ENCODE results near the gene C1orf174.

The C1orf174 gene

GRCh38 chr1:3932156-3932919 lies 32.3 kb upstream of the C1orf174 start:
- DNase-seq (ENCODE audit: low spot score in 2 of 2), result no peak
- Histone ChIP-seq H3K4me3 (no peak overlapping the region), H3K9me3 (no peaks in the 10 kb centered on the region), H3K27me3 (ENCODE audit: low read depth) (no peaks in the 10 kb centered on the region), H3K4me1 (no peaks in the 10 kb centered on the region), H3K36me3 (replicated peaks) (no peaks in the 10 kb centered on the region)
- in situ Hi-C loops (cut with MboI; ENCODE audit: low sequenced_read_pairs), result no loop called here

DNA sequence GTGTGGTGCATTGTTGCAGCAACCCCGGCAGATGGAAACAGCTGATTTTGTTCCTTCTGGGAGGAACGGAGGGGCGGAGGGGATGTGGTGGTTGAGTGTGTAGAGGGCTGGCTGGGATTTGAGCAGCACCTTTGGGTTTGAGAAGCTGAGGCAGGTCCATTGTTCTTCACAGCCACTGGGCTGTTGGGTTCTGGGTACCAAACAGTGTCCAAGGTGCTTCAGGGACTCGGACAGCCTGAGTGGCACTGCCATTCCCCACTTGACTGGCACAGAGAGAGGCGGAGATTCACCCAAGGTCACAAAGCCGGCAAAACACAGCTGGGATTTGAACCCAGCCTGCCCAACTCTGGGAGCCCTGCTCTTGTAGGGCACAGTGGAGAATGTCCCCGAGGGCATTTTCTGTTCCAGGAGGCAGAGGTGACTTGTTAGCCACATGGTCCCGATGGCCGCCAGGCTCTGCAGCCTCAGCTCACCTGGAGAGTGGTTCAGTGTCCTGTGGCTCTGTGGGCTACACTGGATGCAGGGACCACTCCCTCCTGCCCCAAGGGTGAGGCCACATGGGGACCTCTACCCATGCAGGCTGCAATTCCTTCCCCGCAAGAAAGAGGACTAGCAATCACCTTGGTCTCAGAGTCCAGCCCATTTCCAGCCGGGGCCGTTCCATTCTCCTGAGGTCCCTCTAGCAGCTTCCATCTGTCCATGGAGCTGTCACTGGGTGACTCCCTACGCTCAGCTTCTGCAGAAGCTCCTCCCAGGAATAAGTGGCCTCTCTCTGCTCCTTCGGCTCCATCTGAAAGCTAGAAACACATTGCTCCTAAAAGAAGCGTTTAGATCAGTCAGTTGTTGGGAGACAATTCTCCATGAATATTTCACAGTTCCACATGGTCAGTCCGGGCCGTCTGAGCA lies 31.2 kb upstream of the C1orf174 start:
- Histone ChIP-seq H3K4me3 (no peak overlapping the region), H3K4me1 (no peaks in the 10 kb centered on the region), H3K36me3 (replicated peaks) (no peaks in the 10 kb centered on the region), H3K27me3 (ENCODE audit: low read depth) (no peaks in the 10 kb centered on the region), H3K9me3 (no peaks in the 10 kb centered on the region)
- in situ Hi-C loops (cut with MboI; ENCODE audit: low sequenced_read_pairs), result no loop called here
- no peak for DNase-seq (ENCODE audit: low spot score in 2 of 2)

- H3K4me1 ChIP-seq, result no peaks in the 10 kb centered on the region
- in situ Hi-C loops (cut with MboI; ENCODE audit: low sequenced_read_pairs), result no loop called here
- H3K4me3 ChIP-seq, result no peak overlapping the region
- H3K27me3 ChIP-seq (ENCODE audit: low read depth), result no peaks in the 10 kb centered on the region
- H3K36me3 ChIP-seq (replicated peaks), result no peaks in the 10 kb centered on the region
- H3K9me3 ChIP-seq, result no peaks in the 10 kb centered on the region
- no peak for DNase-seq (ENCODE audit: low spot score in 2 of 2)
Measured at GRCh38 chr1:3930301-3931006, 30.4 kb upstream of the C1orf174 start.

DNA sequence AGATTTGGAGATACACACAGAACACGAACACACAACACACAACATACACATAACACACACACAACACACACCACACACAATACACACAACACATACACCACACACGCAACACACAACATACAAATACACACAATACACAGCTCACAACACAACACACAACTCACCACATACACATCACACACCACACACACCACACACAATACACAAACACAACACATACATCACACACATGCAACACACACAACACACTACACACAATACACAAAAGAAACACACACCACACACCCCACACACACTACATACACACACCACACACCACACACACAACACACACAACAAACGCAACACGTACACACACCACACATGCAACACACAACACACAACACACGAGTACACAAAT lies 29.1 kb upstream of the C1orf174 start:
- in situ Hi-C loops (cut with MboI; ENCODE audit: low sequenced_read_pairs), result no loop called here
- no peaks in the 10 kb centered on the region for H3K9me3 ChIP-seq
- no peak overlapping the region for H3K4me3 ChIP-seq
- no peaks in the 10 kb centered on the region for H3K4me1 ChIP-seq
- no peaks in the 10 kb centered on the region for H3K27me3 ChIP-seq (ENCODE audit: low read depth)
- no peaks in the 10 kb centered on the region for H3K36me3 ChIP-seq (replicated peaks)
- DNase-seq (ENCODE audit: low spot score in 2 of 2), result no peak

DNA sequence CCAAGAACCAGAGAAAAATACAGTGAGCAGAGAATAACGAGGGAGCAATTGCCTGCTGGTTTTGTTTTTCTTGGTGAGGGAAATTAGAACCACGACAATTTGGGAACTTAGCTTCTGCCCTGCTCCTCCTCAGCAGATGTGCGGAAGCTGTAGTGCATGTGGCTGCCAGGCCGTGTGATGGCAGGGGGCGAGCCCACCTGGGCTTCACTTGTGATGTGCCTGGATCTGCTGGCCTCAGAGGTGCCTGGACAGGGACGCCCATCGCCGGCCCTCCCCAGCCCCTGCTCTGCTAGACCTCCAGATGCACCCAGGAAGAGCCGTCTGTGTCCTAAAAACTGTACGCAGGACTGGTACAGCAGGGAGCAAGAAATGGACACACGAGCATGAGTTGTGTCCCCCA lies 28.5 kb upstream of the C1orf174 start:
- DNase-seq (ENCODE audit: low spot score in 2 of 2), result no peak
- in situ Hi-C loops (cut with MboI; ENCODE audit: low sequenced_read_pairs), result no loop called here

GRCh38 chr1:3926956-3927355 lies 26.9 kb upstream of the C1orf174 start:
- no peaks in the 10 kb centered on the region for H3K4me1 ChIP-seq
- no peaks in the 10 kb centered on the region for H3K27me3 ChIP-seq (ENCODE audit: low read depth)
- DNase-seq (ENCODE audit: low spot score in 2 of 2), result no peak
- no peaks in the 10 kb centered on the region for H3K9me3 ChIP-seq
- in situ Hi-C loops (cut with MboI; ENCODE audit: low sequenced_read_pairs), result no loop called here
- H3K4me3 ChIP-seq, result no peak overlapping the region
- H3K36me3 ChIP-seq (replicated peaks), result no peaks in the 10 kb centered on the region

More for the DNA sequence above, 28.5 kb upstream of the C1orf174 start:
- Histone ChIP-seq H3K4me1 (no peaks in the 10 kb centered on the region), H3K36me3 (replicated peaks) (no peaks in the 10 kb centered on the region), H3K9me3 (no peaks in the 10 kb centered on the region), H3K27me3 (ENCODE audit: low read depth) (no peaks in the 10 kb centered on the region), H3K4me3 (no peak overlapping the region)

DNA sequence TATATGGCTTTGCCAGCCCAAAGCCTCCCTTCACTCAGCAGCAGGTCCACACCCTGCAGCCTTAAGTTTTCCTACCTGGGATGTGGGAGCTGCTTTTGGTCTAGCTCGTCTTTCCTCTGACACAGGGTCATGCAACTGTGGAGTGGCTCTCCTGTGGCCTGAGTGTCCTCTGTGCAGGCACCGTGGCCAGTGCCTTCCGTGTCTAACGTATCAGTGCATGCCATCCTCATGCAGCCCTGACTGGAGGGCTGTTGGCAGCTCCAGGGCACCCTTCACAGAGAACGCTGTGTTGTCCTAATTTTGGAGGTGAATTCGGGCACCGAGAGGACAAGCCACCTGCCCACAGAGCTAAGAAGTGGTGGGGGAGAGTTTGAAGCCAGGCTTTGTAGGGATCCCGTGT lies 25.7 kb upstream of the C1orf174 start:
- in situ Hi-C loops (cut with MboI; ENCODE audit: low sequenced_read_pairs), result no loop called here
- H3K4me3 ChIP-seq, result no peak overlapping the region

DNA sequence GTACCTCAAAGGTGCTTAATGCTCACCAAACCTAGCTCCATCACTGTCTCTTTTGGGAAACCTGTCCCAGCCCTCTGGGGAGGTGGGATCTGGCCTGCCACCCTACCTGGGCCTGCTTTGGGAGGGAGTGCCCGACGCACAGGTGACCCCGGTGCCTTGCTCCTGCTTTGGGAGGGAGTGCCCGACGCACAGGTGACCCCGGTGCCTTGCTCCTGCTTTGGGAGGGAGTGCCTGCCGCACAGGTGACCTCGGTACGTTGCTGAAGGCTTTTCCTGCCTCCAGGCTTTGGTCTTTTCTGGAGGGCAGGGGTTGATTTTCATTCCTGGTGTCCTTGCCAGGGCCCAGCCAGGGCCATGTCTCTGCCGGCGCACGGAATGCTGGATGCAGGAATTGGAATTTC lies 25.2 kb upstream of the C1orf174 start:
- no peaks in the 10 kb centered on the region for H3K9me3 ChIP-seq
- no peak for DNase-seq (ENCODE audit: low spot score in 2 of 2)
- in situ Hi-C loops (cut with MboI; ENCODE audit: low sequenced_read_pairs), result no loop called here
- no peak overlapping the region for H3K4me3 ChIP-seq
- H3K4me1 ChIP-seq, result no peaks in the 10 kb centered on the region
- H3K27me3 ChIP-seq (ENCODE audit: low read depth), result no peaks in the 10 kb centered on the region
- no peaks in the 10 kb centered on the region for H3K36me3 ChIP-seq (replicated peaks)

More for the DNA sequence above, 25.7 kb upstream of the C1orf174 start:
- no peak for DNase-seq (ENCODE audit: low spot score in 2 of 2)
- Histone ChIP-seq H3K27me3 (ENCODE audit: low read depth) (no peaks in the 10 kb centered on the region), H3K36me3 (replicated peaks) (no peaks in the 10 kb centered on the region), H3K9me3 (no peaks in the 10 kb centered on the region), H3K4me1 (no peaks in the 10 kb centered on the region)

DNA sequence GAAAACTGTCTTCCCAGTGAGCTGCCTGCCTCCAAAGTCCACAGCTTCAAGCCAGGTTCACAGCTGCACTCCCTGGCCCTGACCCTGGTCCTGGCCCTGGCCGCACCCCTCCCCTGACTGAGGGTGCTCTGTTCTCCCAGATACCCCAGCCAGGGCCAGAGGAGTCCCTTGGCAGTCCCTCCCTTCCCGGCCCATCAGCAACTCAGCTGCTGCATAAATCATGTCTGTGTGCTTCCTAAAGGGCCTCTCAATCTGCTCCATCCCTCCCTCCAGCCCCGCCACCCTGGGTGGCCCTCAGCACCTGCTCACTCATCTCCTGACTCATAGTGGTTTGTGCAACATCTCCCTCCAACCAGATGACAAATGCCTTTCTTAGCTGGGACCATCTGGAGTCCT lies 24.8 kb upstream of the C1orf174 start:
- H3K9me3 ChIP-seq, result no peaks in the 10 kb centered on the region
- DNase-seq (ENCODE audit: low spot score in 2 of 2), result no peak
- no peaks in the 10 kb centered on the region for H3K4me1 ChIP-seq
- no peaks in the 10 kb centered on the region for H3K27me3 ChIP-seq (ENCODE audit: low read depth)
- H3K4me3 ChIP-seq, result no peak overlapping the region
- H3K36me3 ChIP-seq (replicated peaks), result no peaks in the 10 kb centered on the region
- in situ Hi-C loops (cut with MboI; ENCODE audit: low sequenced_read_pairs), result no loop called here

DNA sequence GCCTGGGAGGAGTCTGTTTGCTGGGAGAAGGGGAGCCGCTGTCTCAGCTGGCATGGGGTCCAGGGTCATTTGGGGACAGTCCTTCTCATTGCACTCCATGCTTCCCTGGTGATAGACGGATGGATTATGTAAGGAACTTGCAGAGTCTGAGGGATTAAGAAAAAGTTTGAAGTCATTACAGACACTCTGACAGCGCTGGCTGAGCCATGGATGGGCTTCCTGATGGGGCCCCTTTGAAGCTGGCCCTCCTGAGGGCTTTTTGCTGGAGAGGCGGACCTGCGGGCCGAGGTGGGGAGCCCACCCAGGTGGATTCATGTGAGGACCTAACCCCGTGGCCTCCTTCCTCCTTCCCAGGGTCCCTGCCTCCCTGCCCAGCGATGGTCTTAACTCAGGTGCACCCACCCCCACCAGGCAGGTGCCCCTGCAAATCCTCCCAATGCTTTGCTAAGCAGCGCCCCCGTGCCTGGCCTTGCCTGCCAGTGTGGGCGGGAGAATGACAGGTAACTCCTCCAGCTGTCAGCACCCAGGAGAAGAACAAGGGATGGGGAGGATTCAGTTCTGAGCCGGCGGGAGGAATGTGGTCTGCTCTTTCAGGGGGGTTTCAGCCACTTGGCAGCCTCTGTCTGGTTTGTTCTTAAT lies 24.2 kb upstream of the C1orf174 start:
- DNase-seq (ENCODE audit: low spot score in 2 of 2), result no peak
- Histone ChIP-seq H3K27me3 (ENCODE audit: low read depth) (no peaks in the 10 kb centered on the region), H3K9me3 (no peaks in the 10 kb centered on the region), H3K4me3 (no peak overlapping the region), H3K36me3 (replicated peaks) (no peaks in the 10 kb centered on the region), H3K4me1 (no peaks in the 10 kb centered on the region)
- in situ Hi-C loops (cut with MboI; ENCODE audit: low sequenced_read_pairs), result no loop called here

- H3K36me3 ChIP-seq (replicated peaks), result no peaks in the 10 kb centered on the region
- H3K27me3 ChIP-seq (ENCODE audit: low read depth), result no peaks in the 10 kb centered on the region
- no peak overlapping the region for H3K4me3 ChIP-seq
- no peaks in the 10 kb centered on the region for H3K4me1 ChIP-seq
- DNase-seq (ENCODE audit: low spot score in 2 of 2), result no peak
- H3K9me3 ChIP-seq, result no peaks in the 10 kb centered on the region
- in situ Hi-C loops (cut with MboI; ENCODE audit: low sequenced_read_pairs), result no loop called here
Measured at GRCh38 chr1:3923378-3924185, 23.5 kb upstream of the C1orf174 start.

DNA sequence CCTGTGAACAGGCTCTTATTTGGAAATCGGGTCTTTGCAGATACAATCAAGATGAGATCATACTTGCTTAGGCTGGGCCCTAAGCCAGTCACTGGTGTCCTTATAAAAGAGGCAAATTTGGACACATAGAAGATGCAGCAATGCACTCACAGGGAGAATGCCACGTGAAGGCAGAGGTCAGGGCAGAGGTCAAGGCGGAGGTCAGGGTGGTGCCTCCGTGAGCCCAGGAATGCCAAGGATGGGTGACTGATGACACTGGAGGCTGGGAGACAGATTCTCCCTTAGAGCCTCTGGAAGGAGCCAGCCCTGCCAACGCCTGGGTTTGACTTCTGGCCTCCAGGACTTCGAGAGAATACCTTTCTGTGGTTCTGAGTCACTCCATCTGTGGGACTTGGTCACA lies 22.8 kb upstream of the C1orf174 start:
- no peaks in the 10 kb centered on the region for H3K36me3 ChIP-seq (replicated peaks)
- H3K9me3 ChIP-seq, result no peaks in the 10 kb centered on the region
- H3K27me3 ChIP-seq (ENCODE audit: low read depth), result 0 out of 2 replicates have a peak, but pooled peaks cover 2% of the 10 kb centered on the region
- in situ Hi-C loops (cut with MboI; ENCODE audit: low sequenced_read_pairs), result no loop called here
- no peaks in the 10 kb centered on the region for H3K4me1 ChIP-seq
- no peak for DNase-seq (ENCODE audit: low spot score in 2 of 2)
- H3K4me3 ChIP-seq, result no peak overlapping the region

DNA sequence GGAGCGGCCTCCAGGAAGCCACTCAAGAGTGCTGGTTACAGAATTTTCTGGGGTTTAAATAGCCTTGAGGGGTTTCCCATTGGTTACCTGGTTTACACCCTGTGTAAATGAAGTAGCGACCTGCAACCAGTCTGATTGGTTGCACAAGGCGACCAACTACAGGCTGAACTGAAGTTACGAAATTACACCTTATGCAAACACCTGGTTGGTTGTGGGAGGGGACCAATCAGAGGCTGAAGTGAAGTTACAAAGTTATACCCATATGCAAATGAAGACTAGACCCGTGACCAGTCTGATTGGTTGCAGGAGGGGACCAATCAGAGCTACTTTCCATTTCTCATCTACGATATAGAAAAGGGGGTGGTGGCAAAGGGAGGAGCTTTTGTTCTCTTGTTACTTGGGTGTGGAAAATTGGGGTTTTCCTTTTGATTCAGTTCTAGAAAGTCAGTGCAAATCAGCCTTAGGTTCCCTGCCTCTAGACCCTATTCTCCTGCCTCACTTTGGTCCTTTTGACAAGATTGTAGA lies 22.2 kb upstream of the C1orf174 start:
- no peak overlapping the region for H3K4me3 ChIP-seq
- H3K9me3 ChIP-seq, result no peaks in the 10 kb centered on the region
- no peak for DNase-seq (ENCODE audit: low spot score in 2 of 2)
- no peaks in the 10 kb centered on the region for H3K36me3 ChIP-seq (replicated peaks)
- in situ Hi-C loops (cut with MboI; ENCODE audit: low sequenced_read_pairs), result no loop called here
- 0 out of 2 replicates have a peak, but pooled peaks cover 2% of the 10 kb centered on the region for H3K27me3 ChIP-seq (ENCODE audit: low read depth)
- H3K4me1 ChIP-seq, result no peaks in the 10 kb centered on the region
